NCI-H446 (cell line): ENCODE data around the gene APOL4.
"Not testable (repeated sequence)": the region's sequence is repeated elsewhere in the genome, so short reads cannot be mapped to it uniquely, and the experiment has no call there.

ENCODE experiments used
- DNase-seq, 2 experiments: peaks; one replicate each; lab custom pipeline; 2025; lab: John Stamatoyannopoulos, UW

APOL4 gene

GRCh38 chr22:36201630-36202319 lies at the start of gene APOL4:
APOL4 (minus strand) TSS chr22:36201809; CDS start chr22:36201734, 75 bp downstream.
- peak; percentile 40 to 80 for DNase-seq

GRCh38 chr22:36250292-36250960 lies 48.8 kb upstream of the APOL4 start:
- DNase-seq = not testable (repeated sequence)

GRCh38 chr22:36249160-36249559 lies 47.6 kb upstream of the APOL4 start:
- no peak for DNase-seq

GRCh38 chr22:36247955-36248354 lies 46.3 kb upstream of the APOL4 start:
- DNase-seq = no peak

- no peak for DNase-seq
These were observed 45.1 kb upstream of the APOL4 start for GRCh38 chr22:36246718-36247117.

GRCh38 chr22:36245805-36246356 lies 44.3 kb upstream of the APOL4 start:
- DNase-seq = no peak

- DNase-seq = peak in 1 of 2 experiments; percentile 57
These were observed 43.1 kb upstream of the APOL4 start for GRCh38 chr22:36244522-36245391.

- peak in 1 of 2 experiments; percentile 40 for DNase-seq
These were observed 42.4 kb upstream of the APOL4 start for GRCh38 chr22:36243986-36244385.

- peak in 1 of 2 experiments; percentile 16 for DNase-seq
These were observed 38.0 kb upstream of the APOL4 start, which contains the start of gene APOL2 for GRCh38 chr22:36239401-36240171. APOL2 (minus strand) TSS chr22:36239527; CDS start chr22:36233162, 6,365 bp downstream.

- no peak for DNase-seq
These were observed 37.5 kb upstream of the APOL4 start for GRCh38 chr22:36239150-36239400.

- no peak for DNase-seq
These were observed 37.0 kb upstream of the APOL4 start for GRCh38 chr22:36238373-36239149.

GRCh38 chr22:36237462-36238372 lies 36.1 kb upstream of the APOL4 start:
- no peak for DNase-seq

- DNase-seq = no peak
These were observed 35.0 kb upstream of the APOL4 start for GRCh38 chr22:36236388-36237319.

GRCh38 chr22:36235585-36235984 lies 34.0 kb upstream of the APOL4 start:
- DNase-seq = no peak

- peak in 1 of 2 experiments; percentile 54 for DNase-seq
These were observed 33.3 kb upstream of the APOL4 start for GRCh38 chr22:36234919-36235318.

GRCh38 chr22:36234213-36234612 lies 32.6 kb upstream of the APOL4 start:
- DNase-seq = no peak

- DNase-seq = no peak
These were observed 32.2 kb upstream of the APOL4 start for GRCh38 chr22:36233796-36234195.

GRCh38 chr22:36232715-36233401 lies 31.2 kb upstream of the APOL4 start:
- DNase-seq = no peak
